Measurements from ENCODE around the gene TCF12.
"Not testable (repeated sequence)": the region's sequence is repeated elsewhere in the genome, so short reads cannot be mapped to it uniquely, and the experiment has no call there.

Gene TCF12

DNA sequence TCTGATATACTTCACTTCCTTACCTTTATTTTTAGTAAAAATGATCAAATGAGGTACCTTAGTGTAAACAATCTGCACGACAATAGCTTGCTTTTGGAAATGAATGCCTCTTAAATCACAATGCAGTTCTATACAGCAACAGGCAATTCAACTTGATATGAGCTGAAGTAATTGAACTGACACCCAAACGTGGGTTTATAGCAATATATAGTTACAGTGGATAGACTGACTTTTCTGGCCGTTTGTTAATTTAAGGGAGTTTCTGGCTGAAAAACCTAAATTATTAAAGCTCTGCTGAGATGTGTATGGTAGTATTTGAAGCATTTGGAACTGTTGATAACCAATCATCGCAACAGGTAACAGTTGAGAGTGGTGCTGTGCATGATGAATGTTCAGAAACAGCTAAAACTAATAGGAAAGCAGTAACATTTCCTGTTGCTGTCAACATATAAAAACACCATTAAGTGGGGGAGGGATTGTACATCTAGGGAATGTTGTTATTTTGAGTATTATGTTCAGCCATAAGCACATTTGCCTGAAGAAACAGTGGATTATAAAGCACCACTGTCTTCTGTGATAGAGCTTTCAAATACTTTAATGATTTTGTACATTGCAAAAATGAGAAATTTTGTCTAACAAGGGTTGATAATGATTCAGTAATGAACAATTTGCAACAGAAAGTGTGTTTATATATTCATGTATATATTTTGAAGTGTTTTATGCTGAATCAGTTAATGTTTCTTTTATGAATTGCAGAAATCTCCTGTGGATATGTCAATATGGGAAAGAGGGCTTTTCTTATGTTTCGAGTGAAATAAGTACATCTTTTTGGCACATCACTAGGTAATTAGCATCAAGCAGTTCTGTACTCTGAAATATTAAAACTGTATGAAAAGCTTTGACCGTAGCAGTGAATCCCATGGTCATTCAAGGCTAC lies 176.1 kb downstream of the TCF12 start:
- DNase-seq (ENCODE audit: low read depth), result no peak

DNA sequence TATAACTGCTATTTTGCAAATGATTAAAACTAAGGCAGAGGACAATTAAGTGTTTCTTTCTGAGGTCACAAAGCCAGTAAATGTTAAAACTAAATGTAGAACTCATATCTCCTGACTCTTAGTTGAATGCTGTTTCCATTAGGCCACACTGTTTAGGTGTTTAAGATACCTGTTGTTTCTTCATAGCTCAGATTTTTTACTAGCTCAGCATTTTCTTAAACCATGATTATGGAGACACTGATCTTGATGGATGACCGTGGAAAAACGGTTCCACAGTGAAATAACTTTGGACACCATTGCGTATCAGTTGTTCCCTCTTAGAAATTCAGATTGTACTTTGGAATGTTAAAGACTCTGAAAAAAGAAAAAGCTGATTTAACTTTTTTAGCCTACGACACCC lies 177.5 kb downstream of the TCF12 start:
- DNase-seq (ENCODE audit: low read depth), result no peak

DNA sequence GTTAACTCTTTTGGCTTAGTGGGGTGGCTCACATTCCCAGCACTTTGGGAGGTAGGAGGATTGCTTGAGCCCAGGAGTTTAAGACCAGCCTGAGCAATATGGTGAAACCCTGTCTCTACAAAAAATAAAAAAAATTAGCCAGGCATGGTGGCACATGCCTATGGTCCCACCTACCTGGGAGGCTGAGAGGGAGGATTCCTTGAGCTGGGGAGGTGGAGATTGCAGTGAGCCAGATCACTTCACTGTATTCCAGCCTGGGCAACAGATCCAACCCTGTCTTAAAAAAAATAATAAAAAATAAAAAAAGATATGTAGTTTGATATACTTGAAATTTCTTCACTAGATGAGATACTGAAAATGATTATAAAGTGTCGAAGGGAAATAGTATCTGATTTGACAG lies 178.8 kb downstream of the TCF12 start:
- DNase-seq (ENCODE audit: low read depth), result no peak

DNA sequence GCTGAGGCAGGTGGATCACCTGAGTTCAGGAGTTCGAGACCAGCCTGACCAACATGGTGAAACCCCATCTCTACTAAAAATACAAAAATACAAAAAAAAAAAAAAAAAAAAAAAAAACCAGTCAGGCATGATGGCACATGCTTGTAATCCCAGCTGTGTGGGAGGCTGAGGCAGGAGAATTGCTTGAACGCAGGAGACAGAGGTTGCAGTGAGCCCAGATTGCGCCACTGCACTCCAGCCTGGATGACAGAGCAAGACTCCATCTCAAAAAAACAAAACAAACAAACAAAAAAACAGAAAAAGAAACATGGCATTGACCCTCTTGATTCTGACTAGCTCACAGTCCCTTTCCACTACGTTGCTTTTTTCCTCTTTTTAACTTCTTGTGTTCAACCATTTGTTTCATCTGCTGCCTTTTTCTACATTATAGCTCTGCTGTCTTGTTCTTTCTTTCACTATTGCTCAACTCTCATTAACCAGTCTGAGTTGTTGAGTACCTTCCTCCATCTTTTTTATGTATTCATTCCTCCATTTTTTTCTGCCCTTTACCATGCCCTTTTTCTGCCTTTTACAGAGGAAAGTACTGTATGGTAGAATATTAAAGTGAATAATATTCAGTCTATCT lies 179.6 kb downstream of the TCF12 start:
- not testable (repeated sequence) for DNase-seq (ENCODE audit: low read depth)

DNA sequence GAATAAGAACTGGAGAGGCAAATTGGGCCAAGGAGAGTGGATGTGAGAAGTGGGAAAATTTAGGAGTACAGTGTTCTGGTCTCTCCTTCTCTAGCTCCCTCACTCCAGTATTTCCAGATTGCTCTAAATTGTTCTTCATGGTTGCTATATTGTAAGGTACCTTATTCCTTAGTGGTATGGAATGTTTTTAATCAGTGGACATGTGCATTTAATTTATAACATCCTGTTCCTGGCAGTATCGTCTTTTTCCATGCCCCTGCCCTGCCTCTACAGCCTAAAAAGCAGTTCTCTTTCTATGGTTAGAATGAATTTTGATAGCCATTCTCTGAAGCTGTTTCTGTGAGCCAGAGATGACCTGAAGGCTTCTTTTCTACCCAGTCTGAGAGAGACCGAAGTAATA lies 180.5 kb downstream of the TCF12 start:
- no peak for DNase-seq (ENCODE audit: low read depth)

DNA sequence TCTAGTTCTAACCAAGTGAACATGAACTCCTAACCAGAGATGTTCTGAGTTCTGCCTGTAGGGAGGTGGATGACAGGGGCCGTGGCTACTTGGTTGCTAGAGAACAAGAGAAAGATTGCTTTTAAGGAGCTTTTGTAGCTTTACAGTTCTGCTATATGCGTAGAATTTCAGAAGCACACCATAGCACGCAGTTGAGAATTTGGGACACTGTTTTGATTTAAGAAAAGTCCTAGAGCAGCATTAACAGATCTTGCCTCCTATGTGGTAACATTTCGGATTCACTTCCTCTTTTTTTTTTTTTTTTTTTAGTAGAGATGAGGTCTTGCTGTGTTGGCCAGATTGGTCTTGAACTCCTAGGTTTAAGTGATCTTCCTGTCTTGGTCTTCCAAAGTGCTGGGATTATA lies 181.7 kb downstream of the TCF12 start:
- no peak for DNase-seq (ENCODE audit: low read depth)

DNA sequence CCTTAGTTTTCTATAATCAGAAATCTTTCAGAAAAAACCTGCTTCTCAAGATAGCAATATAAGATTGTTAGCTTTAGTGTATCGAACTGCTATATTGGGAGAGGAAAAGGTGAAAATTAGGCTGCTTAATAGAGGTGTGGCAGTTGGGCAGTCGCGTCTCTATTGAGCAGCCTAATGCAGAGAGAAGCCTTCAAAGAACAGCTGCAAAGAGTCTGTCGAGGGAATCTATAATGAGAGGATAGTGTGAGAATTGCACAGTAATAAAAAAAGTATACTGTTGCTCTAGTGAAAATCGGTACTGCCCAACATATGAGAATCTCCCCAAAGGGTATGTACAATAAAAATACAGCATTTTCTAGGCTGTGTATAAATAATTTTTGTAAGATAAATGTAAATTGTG lies 184.4 kb downstream of the TCF12 start:
- DNase-seq (ENCODE audit: low read depth), result no peak

DNA sequence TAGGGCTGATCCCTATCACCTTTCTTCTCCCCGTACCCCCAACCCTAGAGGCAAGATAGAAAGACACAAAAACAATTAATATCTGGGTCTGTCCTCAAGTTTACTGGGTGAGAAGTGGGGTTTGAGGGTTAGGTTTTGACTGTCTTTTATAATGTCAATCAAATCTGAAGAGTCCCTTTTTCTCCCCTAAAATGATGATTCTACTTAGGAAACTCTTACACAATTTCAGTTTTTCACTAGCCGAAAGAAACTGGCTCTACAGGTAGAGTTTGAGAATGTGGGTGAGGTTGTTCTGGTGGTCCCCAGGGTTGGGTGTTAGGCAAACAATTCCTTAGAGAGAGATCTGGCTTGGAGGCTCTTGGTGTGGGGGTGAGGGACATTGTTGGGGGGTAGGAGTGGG lies 189.9 kb downstream of the TCF12 start:
- no peak for DNase-seq (ENCODE audit: low read depth)

DNA sequence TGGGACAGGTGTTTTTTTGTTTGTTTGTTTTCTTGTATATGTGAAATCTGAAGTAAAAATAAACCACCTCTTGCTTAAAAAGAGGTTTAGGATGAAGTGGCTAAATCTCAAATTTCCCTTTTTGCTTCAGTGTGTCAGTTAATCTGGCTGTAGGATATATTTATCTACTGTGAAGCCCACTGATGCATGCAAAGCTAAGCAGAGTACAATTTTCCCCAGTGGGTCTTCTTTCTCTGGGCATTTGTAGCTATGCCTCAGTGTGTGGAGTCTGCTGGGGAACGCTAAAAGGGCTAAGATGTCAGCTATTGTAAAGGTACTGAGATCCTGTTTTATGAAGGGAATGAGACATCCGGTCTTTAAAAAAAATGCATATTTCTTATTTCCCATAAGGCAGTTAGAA lies 190.6 kb downstream of the TCF12 start:
- DNase-seq (ENCODE audit: low read depth), result no peak

DNA sequence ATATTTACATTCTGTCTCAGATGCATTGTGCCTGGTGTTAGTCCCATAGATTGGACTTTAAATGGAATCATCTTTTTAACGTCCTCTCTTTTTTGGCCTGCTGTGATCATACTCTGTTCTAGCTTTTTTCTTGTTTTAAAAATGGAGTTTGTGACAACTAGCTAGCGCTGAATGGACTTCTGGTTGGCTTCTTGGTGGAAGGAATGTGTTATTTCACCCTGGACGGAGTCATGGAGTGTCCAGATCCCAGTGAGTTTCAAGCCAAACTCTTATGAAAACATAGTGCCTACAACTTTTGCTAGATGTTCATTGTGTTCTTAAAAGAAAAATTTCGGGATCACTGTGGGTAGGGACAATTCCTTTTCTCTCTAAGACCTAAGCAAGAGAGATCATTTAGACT lies 192.6 kb downstream of the TCF12 start:
- DNase-seq (ENCODE audit: low read depth), result no peak

DNA sequence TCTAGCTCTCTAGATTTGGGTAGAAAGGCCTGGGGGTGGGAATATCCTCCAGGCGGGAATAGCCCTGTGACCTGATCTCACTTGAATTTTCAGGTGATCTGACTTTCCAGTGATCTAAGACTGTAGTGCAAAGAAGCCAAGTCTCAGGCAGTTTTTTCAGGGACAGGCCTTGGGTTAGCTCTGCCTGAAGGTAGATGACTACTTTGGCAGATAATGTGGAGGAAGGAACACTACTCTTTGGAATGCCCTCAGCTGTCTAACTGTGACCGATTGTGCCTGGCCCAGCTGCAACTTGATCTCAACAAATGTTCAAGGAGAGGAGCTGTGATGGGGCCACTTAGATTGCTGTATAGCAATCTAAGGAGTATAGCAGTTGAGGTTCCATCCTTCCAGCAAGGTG lies 193.7 kb downstream of the TCF12 start:
- DNase-seq (ENCODE audit: low read depth), result no peak

DNA sequence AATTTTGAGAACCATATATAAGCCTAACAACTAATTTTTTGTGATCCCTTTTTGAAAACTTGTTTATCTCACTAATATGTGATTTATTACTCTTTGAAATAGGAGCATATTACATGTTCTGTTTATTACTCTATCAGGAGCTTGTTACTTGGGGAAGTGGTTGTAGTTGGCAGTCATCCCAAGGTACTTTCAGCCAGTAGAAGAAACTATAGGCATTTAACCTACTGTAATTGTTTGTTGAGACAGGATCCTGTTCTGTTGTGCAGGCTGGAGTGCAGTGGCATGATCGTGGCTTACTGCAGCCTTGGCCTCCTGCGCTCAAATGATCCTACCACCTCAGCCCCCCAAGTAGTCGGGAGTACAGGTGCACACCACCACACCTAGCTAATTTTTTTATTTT lies 195.6 kb downstream of the TCF12 start:
- DNase-seq (ENCODE audit: low read depth), result no peak

DNA sequence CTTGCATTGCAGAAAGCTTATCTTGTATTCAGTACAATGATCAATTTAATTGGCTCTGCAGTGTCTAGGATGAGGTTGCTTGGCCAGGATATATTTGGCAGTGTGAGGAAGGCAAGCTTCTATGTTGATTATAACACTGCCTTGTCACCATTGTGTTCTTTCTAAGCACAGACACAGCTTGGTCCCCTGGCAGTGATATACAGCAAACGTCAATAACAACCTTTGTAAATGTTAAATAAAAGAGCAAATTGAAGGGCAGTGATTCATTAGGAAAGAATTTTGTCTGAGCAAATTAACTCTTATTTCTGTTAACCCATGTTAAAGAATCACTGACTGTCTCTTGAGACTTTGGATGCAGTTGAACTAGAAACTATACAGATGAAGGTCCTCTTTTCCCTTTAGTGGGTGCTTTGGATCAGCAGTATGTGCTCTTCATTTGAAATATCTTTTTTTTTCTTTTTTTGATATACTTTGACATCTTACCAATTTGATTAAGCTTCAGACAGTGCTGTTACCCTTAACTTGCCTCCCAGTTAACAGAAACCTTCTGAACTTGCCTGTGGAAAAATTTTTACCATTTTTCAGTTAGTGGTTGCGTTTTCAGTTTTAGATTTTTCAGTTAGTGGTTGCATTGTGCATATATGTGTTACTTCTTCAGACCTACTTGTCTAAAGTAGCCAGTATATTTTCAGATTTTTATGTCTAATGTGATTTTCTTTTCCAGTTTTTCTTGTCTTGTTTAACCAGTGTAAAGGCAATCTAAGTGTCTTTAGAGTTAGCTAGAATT lies 199.8 kb downstream of the TCF12 start:
- no peak for DNase-seq (ENCODE audit: low read depth)

DNA sequence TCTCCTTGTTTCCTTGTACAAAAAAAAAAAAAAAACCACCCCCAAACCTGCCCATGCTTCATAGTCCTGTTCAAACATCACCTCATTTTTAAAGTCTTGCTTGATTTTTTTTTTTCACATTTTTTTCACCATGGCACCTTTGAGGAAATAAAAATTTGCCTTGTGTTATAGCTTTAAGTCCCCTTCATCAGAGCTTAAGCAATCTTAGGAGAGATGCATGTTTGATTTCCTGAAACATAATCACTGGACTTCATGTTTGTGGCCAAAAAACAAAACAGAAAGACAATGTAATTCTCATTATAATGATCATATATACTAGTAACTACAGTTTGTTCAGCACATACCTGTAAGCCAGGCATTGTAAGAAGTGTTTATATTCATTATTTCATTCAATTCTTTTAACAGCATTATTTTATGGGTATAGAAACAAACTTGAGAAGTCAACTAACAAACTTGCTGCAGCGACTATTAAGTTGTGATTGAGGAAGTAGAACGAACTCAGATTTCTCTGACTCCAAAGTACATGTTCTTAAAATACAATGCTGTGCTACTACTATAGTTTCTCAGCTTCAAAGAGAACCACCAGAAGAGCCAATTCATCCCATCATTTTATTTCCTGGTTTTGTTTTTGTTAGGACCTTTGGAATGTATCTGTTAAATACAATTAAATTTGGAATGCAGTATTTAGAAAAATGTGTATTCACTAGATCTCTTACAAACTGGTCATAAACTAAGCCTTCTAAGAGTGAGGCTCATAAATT lies 203.8 kb downstream of the TCF12 start:
- no peak for DNase-seq (ENCODE audit: low read depth)

DNA sequence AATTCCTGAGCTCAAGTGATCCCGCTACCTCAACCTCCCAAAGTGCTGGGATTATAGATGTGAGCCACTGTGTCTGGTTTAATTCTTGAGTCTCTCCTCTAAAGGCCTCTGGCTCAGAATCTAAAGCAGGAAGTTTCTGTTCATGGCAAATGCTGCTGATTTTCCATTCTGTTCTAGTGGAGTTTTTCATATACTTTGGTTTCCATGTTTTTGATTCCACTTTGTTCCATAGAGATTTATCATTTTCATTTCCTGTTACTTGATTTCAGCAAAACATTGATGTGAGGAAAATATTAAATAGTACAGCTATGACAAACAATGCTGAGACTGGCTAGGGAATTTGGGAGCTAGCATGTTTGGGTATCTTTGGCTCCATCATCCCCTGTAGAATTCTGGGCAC lies 205.6 kb downstream of the TCF12 start:
- no peak for DNase-seq (ENCODE audit: low read depth)

DNA sequence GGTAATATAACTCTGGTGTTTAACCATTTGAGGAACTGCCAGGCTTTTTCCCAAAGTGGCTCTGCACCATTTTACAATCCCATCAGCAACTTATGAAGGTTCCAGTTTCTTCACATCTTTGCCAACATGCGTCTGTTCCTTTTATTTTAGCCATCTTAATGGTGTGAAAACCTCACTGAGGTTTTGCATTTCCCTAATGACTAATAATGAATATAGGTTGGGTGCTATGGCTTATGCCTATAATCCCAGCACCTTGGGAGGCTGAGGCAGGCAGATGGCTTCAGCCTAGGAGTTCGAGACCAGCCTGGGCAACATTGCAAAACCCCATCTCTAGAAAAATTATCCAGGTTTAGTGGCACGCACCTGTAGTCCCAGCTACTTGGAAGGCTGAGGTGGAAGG lies 210.6 kb downstream of the TCF12 start:
- DNase-seq (ENCODE audit: low read depth), result no peak

DNA sequence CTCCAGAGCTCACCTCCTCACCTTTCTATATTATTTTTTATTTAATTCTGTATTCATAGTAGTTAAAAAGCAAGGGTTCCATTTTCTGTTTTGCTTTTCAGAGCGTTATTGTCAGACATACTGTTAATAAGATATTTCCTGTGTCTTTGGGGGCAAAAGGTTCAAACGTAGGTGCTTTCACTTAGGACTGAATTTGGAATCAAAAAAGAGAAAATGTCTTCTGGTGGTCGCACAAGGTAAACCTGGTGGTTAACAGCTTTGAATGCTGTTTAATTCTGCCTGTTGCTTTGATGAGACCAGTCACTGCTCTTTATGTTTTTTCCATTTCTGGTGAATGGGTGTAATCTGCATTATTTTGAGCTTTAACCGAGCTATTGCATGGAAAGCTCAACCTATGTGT lies 212.5 kb downstream of the TCF12 start:
- no peak for DNase-seq (ENCODE audit: low read depth)

DNA sequence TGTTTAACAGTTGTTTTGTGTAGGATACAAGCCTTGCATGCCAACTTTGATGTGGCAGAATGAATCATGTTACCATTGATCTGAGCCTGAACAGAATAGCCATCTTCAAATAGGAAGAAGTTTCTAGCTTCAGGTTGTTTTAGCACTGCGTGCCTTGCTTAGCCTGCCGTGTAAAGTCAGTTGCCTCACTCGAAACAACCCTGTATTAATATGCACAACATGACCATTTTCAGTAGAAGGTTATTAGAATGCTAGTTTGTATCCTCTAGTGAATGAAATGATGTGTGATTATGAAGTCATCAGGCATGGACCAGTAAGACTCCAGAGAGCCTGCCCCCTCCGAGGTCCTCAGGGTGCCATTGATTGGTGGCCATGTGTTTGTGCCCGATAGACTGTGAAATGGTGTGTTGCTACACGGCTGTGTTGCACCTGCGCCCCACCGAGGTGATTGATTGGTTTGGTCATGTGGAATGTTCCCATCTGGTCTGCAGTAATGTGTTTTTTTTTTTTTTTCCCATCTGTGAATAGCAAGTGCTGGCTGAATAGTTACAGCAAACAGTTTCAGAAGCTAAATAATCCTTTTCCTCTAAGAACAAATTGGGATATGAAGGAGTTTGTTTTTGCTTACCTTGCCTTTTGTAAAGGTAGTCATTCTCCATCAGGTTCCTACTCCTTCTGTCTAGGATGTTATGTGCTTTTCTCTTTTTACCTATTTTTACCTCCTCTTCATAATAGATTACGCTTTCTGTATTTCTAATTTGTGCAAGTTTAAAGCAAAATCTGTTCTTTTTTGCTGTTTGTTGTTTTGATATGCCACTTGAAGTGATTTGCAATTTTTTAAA lies 214.9 kb downstream of the TCF12 start:
- DNase-seq (ENCODE audit: low read depth), result no peak

DNA sequence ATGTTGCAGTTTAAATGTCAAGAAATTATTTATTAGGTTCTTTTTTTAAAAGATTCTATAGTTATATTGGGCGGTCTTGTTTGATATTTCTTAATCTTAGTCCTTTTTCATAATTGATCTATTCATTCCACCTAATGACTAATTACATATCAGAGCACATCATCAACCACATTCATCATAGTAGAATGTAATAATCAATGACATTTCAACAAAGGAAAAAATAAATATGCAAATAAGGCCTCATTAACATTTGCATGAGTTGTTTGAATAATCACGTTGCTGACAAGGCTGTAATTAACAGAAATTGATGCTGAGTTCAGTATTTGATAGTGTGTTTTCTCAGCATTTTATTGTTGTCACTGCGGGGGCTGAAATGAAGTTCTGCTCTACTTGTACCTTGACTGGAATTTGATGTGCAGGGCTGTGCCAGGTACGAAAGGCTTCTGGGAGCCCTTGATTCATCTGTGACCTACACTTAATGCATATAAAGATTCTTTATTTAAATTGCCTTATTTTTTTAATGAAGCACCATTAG lies 215.7 kb downstream of the TCF12 start:
- DNase-seq (ENCODE audit: low read depth), result no peak

DNA sequence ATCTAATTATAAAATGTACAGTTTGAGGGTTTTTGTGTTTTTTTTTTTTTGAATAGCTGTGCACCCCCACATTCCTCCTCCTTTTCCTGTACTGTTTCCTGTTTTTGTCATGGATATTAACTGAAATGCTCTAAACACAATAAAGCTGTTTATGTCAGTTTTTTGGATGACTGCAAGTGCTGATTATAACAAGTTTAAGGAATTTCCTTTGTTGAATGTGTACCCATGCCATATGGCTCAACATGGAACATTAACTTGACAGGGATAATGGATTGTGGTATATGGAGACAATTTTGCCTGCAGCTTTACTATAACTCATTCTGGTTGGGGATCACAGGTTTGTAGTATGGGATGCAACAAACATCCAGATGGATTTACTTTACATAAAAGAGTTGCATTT lies 216.4 kb downstream of the TCF12 start:
- DNase-seq (ENCODE audit: low read depth), result no peak

DNA sequence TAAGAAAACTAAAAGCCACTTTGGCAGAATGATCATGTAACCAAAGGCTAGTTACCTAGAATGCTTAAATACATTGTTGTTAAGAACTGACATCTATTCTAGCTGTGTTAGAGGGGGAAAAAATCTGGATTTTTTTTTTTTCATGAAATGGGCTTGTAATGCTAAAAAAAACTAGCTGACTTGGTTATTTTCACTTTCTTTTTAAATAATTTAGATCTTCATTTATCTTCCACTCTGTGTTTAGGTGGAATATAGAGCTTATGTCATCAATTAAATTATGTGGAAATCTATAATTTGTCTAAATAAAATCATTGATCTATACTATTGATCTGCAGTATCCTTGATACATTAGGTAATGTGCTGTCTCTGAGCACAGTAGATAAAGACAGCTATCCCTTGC lies 217.4 kb downstream of the TCF12 start:
- no peak for DNase-seq (ENCODE audit: low read depth)

Measured in stimulated activated CD8-positive, alpha-beta memory T cell treated with anti-CD3 and anti-CD28 coated beads, Interleukin-15, amount 100 ng/mL, for 24 hours (primary cell).